GM19043 (cell line): ENCODE results near the gene PARL.

Source experiments
- ATAC-seq: cut with Tn5 transposase; IDR thresholded peaks from one replicate; pipeline ENCODE4 v1.9.1; 2021; ENCODE audit warnings: low read depth; ENCODE audit not compliant: unreplicated experiment

PARL gene

DNA sequence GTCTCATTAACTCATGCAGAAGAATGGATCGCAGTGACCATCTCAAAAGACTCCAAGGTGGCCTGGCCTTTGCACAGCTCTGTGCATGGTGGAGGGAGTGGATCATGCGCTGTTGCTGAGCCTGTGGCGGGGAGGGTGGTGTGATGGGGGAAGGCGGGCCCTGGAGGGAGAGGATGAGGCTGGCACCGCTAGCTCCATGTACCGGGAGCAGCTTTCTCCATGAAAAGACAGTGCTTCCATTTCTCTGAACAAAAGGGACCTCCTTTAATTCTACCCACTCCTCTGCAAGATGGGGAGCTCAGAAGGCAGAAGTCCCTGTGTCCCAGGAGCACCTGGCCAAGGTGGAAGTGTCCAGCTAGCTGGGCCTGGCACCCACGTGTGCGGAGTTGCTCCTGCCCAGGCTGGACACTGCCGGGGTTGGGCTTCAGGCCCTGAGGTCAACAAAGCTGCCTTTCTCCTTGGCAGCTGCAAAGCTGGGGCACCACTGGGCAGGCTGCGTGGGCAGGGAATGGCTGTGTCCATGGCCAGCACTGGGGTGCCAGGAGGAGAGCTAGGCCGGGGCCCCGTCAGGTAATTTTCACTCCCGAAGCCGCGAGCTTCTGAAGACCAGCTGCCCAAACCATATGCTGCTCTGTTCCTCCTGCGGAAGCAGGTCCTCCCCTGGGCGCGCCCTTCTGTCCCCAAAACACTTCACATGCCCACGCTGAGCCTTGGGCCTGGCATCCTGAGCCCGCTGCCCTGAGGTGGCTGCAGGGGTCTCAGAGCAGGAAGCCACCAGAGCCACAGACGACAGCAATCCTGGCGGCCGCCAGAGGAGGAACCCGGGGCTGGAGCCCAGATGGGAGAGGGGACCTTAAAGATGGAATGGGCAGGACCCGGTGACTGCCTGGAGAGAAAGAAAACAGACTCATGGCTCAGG is 65.7 kb downstream of the PARL start:
- no peak for ATAC-seq

DNA sequence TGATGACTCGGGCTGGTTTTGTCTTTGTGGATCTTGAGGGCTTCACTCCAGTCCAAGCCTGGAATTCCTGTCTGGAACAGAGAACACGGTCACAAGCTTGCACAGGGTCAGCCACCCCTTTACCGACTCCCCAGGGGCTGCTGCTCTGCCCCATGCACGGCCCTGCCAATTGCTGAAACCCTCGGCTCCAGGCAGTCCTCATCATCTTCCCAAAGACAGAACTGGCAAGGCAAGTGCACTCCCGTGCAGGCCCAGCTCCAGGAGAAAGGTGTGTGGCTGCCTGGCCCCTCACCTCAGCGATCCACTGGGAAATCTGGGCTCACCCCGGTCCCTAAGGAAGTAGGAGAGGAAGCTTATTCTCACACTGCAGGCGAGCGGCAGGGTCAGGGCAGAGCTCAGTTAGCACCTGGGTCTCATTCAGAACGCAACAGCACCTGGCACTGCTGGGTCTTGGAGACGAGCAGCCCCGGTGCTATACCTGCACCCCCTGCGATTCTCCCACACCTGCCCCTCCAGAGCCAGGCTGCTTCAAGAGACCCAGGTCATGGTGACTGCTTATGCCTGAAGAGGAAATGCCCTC is 66.5 kb downstream of the PARL start:
- ATAC-seq: no peak

DNA sequence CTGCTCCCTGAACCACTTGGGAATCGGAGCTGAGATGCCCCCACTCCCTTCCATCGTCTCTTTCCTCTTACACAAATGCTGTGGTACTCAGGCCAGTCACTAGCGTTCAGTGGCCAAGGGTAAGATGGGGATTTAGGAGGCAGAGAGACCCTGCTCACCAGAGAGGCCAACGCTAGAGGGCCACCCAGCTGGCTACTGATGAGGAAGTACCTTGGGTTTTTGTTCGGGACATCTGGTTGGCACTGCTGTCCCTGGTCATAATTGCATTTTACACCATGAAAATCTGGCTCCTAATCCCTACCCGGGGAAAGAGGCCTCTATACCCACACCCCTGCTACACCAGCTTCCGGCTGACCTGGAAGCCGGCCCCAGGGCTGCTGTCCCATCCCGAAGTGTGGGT is 67.0 kb downstream of the PARL start:
- no peak for ATAC-seq

DNA sequence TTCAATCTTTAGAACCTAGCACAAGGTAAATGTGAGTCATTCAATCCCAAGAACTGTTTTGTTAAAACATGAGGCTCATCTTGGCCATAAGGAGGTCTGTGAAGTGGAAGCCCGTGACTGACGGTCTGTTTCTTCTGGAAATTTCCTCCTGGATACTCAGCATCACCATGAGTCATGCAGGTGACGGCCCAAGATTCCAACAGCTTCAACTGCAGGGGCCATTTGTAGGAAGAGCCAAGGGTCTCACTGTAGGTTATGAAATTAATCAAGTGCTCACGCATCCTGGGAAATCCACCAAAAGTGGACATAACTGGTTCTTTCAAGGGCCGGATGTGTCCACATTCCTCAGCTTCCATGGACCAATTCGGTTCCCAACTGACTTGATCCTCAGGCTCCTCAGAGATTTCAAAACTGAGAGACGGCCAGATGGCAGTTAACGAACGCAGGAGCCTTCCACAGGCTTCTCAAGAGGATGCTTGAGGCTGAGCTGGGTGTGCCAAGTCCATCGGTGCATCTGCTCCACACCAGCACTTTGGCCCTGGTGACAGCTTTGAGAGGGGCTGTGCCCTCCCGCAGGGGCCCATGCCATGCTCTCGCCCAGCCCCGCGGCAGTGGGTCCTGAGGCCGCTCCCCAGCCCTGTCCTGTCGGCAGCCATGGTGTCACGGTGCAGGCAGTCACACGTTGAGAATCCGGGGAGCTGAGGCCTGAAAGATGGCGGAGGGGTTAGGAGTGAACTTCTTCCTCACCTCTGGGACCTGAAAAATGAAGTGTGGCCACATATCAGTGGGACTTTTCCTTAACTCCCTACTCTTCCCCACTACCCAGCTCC is 67.8 kb downstream of the PARL start:
- ATAC-seq: no peak

DNA sequence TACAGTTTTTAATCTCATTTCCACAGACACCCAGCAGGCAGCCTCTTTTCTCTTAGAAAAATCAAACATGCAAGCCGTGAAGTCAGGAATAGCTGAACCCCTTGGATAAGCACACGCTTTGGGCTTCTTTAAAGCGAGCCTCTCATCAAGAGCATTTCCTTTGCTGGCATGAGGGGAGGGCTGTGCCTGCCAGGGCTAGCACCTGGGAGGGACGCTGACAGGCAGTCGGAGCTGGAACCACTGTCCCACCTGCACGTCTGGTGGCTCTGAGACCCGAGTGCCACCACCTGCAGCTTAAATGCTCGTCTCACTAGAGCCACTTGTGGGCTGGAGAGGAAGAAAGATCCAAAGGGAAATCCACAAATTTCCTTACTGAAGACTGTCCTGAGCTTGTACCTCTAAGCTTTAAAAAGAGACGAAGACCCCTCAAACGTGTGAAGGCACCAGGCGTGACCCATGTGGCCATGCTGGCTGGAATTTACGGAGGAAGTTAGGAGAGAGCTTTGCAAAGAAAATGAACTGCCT is 68.7 kb downstream of the PARL start:
- no peak for ATAC-seq

DNA sequence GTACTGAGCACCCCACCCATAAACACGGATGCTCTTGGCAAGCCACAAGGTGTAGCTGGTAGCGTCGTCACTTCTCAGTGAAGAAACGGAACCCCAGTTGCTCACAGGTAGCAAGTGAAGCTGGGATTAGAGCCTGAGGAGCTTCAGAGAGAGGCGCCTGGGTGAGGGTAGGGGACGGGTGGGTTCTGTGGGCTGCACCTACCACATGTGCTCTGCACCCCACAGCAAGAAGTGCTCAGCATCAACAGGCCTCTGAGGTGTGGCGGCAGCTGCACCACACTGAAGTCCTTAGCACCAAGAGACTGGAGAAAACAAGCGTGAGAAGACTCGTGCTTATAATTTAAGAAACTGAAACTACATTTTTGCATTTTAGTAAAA is 69.1 kb downstream of the PARL start:
- peak; percentile 57 for ATAC-seq

DNA sequence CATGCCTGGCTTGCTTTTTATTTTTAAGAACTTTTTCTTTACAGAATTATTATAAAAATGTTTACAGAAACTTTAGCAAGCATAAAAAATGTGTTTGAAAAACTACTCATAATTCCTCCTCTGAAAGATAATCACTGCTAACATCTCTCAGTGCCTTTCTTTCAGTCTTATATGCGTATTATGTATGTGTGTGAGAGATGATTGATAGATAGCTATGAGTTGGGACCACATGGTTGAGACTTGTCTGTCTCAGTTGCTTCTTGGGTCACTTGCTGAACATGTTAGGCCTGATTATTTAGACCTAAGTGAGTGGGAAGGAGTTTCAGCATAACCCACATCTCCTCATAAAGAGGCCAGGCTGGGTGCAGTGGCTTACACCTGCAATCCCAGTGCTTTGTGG is 70.4 kb downstream of the PARL start:
- no peak for ATAC-seq

DNA sequence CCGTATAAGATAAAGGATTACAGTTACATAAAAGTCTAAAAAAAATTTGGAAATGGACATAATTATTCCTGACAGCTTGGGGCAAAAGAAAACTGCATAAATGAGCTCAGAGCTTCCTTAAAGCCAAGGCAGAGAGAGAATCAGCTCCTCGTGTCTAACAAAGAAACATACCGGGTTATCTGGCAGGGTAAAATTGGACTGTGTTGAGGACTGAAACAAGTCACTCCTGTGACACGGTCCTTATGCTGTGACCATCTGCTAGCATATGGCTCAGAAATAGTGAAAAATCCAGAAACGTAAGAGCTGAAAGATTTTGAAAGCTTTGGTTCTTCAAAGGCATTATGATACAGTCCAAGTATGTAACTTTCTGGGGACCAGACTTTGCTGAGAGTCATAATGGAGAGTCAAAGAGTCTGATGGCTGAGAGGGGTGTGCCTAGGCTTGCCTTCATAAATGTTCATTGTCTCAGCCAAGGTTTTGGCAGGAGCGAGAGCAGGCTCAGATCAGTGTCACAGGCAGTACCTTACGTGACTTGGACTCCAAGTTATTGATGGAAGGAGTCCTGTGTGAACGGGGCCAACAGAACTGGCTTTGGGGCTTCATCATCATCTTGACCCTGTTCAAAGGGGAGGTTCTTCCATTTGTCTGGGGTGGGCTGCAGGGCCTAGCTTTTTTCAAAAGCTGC is 71.8 kb downstream of the PARL start:
- no peak for ATAC-seq

DNA sequence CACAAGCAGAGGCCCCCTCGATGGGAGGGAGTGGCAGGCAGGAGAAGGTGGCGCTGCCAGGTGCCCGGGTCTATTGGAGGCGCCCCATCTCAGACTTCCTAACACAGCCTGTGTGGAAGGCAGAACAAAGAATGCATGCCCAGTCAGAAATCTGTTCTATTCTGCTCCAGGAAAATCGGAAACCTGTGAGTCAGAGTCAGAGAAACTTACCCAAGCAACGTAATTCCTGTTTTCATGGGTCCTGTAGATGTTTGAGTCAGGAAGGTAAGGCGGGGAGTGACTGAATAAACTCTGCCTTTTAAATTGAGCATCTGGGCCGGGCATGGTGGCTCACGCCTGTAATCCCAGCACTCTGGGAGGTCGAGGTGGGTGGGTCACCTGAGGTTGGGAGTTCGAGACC is 73.0 kb downstream of the PARL start:
- ATAC-seq: no peak

DNA sequence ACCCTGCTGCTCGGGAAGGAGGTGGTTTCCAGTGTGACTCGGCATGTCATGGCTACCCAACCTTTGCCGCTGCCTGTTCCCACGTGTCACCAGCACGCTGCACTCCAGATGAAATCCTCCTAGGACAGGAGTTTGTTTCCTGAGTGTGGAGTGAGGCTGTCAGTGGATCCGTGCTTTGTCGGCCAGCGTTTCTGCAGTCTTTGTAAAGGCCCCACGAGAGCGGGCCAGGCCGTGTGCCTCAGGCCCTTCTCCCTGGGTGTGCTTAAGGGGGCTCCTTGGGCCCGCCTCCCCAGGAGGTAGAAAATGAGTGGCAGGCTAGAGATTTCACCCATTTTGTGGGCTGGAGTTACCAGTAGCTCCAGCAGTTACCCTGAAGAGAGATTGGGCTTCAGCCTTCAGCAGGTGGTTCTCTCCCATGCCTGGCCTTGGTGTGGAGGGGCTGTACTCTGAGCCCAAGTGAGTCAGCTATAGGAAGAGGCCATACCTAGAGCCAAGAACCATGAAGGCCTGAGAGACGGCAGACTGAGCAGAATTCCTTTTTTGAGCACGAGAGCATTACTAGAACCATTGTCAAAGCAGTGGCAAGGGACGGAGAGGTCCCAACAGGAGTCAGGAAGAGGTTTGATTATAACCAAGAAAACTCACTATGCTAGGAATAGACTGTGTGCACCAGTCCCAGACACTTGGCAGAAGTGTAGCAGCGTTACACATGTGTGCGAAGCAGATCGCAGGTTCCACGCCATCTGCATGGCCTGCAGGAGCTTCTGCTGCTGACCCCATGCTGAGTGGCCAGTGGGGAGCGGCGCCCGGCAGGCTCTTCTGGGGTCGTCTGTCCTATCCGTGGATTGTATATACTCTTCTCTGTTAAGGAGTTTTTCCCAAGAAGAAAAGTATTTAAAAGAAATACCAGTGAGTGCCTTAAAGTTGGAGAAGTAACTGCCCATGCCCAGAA is 73.8 kb downstream of the PARL start:
- no peak for ATAC-seq

DNA sequence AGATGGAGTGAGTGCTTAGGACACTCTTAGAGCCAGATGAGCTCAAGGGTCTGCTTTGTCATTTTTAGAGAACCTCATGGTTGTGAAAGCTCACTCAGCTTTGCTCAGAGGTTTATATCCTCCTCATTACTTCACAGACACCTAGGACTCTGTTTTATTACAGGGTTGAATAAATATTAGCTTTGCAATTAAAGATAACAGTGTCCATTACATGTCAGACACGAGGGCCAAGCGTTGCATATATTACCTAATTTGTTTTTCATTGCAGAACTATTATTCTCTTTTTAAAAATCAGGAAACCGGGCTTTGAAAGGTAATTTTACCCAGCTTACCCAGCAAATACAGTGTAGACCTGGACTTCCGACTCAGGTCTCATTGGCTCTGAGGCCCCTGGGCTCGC is 75.4 kb downstream of the PARL start:
- ATAC-seq: no peak

DNA sequence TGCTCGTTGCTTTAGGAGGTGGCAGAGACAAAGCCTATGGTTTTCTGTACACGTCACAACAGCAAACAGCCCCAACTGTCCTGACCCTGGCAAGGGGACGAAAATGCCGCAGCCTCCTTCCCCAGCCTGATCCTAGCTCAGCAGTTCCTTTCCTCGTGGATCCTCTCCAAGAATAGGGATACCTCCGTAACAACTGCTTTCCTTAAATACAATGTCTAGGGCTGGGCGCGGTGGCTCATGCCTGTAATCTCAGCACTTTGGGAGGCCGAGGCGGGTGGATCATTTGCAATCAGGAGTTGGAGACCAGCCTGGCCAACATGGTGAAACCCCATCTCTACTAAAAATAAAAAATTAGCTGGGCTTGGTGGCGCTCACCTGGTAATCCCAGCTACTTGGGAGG is 76.3 kb downstream of the PARL start:
- ATAC-seq: no peak

DNA sequence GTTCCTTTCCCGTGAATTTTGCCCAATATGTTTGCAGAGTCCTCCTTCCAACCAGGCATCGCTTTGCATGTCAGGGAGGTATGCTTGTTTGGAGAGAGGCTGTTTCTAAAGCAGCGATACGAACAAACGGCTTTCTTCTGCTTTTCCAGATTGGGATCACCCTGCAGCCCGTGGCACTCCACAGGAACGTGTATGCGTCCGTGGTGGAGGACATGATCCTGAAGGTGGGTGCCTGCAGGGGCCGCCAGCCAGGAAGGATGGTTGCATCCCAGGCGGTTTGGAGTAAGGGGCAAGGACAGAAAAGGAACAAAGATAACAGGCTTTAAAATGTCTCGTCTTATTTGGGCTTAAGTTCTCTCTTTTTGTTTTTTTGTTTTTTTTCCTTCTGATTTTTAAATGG is 76.8 kb downstream of the PARL start:
- ATAC-seq: no peak

DNA sequence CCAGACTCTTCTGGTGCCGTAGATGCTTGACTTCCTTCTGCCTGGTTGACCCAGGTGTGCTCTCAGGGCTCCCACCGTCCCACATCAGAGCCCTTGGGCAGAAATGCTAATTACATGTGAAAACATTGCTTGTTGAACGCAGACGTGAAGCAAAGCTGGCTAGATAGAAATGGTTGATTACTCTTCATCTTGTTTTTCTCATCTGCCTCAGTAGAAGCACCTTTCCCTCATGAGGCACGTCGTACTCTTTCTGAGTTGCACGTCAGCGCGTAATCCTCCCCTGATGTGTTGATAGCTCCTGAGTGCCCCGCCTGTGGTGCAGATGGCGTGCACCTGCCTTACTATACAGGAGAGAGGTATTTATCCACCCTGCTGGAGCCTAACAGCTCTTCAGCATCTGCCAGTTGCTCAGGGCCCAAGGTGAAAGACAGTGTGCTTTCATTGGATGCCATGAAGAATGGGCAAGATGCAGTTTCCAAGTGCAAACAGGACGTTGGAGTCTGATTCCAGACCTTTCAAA is 77.4 kb downstream of the PARL start:
- ATAC-seq: no peak

DNA sequence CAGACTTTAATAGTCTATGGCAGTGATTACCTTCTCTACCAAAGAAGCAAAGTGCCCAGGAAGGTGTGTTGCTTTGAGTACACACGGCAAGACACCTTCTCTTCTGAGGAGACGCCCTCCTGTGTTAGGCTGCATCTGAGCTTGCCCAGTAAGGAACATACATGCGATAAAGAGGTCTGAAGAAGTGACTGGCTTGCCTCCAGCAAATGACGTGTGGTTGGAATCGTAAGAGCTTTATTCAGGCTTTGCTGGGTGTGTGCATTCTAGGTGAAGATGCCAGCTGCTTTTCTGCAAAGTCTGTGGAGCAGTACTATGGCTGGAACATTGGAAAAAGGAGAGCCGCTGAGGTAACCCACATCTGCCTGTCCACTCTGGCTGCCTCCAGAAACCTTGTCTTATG is 81.7 kb downstream of the PARL start:
- ATAC-seq: no peak

DNA sequence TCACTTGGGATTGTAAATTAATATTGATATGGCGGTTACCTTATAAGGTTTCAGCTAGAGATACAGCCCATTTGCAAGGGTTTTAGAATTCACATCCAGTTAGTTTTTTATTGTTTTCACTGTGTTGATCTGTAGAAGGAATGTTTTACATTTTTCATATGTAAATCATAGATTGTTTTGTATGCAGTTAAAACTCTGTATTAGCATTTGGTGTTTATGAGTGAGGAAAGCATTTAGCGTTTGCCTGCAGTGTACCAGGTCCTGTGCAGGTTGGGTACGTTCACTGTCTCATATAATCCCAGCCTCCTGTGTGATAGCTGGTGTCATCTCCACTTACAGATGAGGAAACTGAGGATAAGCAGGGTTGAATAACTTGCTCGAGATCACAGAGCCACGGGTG is 83.1 kb downstream of the PARL start:
- ATAC-seq: no peak

DNA sequence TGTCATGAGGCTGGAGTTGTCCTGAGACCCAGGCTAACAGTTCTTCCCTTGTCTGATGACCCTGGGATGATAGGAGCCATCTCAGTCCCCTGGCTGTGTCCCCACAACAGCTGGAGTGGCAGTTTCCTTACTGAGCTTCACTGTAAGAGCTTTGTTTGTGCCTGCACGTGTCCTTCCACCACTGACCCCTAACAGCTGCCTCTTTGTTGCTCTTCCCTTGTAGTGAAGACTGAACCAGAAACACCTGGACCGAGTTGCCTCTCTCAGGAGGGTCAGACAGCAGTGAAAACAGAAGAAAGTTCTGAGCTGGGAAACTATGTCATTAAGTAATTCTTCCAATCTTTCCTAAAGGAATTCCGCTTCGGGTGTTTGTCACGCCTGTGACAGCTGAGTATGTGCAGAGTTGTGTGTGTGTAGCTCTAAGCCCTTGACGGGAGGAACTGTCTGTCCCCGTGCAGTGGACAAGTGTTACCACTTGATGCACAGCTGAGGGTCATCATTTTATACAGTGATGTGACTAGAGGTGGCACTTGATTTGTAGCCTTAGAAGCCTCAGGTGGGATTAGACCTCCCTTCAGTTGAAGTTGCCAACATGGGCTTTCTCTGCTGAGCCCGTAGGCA is 84.3 kb downstream of the PARL start:
- ATAC-seq: no peak

DNA sequence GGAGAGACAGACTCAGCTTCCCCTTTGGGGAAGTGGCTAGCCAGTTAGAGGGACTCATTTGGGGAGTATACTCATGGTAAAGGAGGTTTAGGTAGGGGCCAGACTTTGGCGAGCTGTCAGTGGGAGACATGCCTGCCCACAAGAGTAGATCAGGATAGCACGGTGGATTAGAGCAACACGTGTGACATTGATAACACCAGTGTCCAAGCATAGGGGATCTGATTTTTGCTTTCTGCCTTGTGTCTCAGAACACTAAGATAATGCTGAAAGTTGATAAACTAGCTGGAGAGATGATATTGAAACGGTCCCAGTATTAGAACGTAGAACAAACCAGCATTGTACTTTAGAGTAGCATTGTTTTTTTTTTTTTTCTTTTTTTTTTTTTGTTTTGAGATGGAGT is 85.2 kb downstream of the PARL start:
- no peak for ATAC-seq

DNA sequence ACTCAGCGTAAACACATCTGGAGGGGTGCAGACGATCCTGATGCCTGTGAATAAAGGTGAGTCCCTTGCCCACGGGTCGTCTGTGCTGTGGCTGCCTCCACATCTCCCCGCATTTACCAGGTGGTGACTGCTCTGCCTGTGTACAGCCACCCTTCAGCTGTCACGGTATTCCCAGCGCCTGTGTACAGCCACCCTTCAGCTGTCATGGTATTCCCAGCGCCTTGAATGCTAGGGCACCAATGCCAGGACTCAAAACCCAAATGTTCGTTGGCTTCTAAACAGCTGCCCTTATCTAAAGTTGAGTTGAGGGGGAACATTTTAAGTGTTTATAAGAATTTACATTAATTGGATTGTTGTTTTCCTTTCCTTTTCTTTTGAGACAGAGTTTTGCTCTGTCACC is 86.7 kb downstream of the PARL start:
- ATAC-seq: no peak
